HFF-Myc (cell line): ENCODE data around the gene SPTBN1.

Experiments used
- DNase-seq: peaks from one replicate; pipeline ENCODE4 v3.0.0-alpha.2; 2011; ENCODE audit warnings: low read depth; ENCODE audit errors: extremely low read depth
- H3K4me3 ChIP-seq: replicated peaks from 2 replicates; pipeline ENCODE4 v1.5.1; 2011; ENCODE audit warnings: low read depth, mild to moderate bottlenecking, control low read depth, low read length
- TF ChIP-seq, protein P1 (sequence below): IDR thresholded peaks from 2 replicates; pipeline ENCODE4 v1.5.1; 2012; ENCODE audit warnings: mild to moderate bottlenecking, low read depth, low read length, control low read depth; ENCODE audit errors: missing control alignments

The SPTBN1 gene

GRCh38 chr2:54574860-54575247, 118.7 kb downstream of the SPTBN1 start:
- H3K4me3 ChIP-seq, result no peak overlapping the region
- TF ChIP-seq, protein P1, sequence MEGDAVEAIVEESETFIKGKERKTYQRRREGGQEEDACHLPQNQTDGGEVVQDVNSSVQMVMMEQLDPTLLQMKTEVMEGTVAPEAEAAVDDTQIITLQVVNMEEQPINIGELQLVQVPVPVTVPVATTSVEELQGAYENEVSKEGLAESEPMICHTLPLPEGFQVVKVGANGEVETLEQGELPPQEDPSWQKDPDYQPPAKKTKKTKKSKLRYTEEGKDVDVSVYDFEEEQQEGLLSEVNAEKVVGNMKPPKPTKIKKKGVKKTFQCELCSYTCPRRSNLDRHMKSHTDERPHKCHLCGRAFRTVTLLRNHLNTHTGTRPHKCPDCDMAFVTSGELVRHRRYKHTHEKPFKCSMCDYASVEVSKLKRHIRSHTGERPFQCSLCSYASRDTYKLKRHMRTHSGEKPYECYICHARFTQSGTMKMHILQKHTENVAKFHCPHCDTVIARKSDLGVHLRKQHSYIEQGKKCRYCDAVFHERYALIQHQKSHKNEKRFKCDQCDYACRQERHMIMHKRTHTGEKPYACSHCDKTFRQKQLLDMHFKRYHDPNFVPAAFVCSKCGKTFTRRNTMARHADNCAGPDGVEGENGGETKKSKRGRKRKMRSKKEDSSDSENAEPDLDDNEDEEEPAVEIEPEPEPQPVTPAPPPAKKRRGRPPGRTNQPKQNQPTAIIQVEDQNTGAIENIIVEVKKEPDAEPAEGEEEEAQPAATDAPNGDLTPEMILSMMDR, result no peak
- DNase-seq, result no peak

GRCh38 chr2:54575379-54575888, 119.3 kb downstream of the SPTBN1 start:
- no peak overlapping the region for H3K4me3 ChIP-seq
- DNase-seq, result no peak
- TF ChIP-seq, protein P1, result no peak

GRCh38 chr2:54577035-54577434, 120.9 kb downstream of the SPTBN1 start:
- no peak overlapping the region for H3K4me3 ChIP-seq
- TF ChIP-seq, protein P1, result no peak
- no peak for DNase-seq

DNA sequence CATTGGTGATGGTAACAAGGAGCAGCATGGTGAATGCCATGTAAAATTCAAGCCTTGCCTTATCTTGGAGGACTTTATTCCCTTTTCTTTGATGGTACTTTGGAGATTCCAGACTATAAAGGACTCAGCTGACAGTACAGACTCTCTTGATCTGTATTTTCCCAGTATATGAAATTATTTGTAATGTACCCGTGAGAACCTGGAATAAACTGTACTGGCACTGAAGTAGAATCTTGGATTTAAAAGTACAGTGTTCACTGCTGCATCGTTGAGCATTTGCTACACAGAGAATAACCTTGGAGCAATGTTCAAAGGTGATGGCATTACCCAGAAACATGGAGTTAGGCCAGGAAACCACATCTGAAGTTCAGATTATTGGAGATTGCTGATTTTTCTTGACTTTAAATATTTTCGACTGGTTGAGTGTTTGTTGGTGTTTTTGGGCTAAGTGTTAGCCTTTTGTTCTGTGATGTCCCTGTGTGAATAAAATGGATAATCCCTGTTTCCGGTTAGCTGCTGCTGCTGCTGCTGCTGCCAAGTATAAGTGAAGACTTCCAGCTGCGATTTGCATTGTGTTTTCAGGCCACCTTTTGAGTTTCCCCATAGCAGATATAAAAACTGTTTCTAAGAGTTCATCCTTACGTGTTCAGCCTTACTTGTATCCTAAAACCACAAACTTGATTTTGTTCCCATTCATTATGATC, 122.0 kb downstream of the SPTBN1 start:
- no peak overlapping the region for H3K4me3 ChIP-seq
- no peak for DNase-seq
- TF ChIP-seq, protein P1, result no peak

DNA sequence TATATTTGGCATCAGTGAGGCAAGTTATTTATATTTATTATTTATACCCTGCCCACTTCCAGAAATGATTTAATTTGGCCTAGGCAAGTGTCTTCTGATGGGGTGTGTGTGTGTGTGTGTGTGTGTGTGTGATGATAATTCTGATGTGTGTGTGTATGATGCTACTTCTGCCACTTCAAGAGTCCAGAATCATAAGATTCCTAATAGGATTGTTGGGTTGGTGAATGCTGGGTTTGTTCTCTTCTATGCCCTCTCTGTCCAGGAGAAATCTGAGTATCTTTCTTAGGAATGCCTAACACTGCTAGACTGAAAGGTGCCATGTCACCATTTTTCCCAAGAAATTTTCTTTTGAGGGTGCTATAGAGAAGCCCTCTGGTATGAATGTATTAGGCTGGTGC, 122.5 kb downstream of the SPTBN1 start:
- DNase-seq, result no peak
- TF ChIP-seq, protein P1, result no peak
- H3K4me3 ChIP-seq, result no peak overlapping the region

- H3K4me3 ChIP-seq, result no peak overlapping the region
- DNase-seq, result no peak
- TF ChIP-seq, protein P1, result no peak
These were observed 123.0 kb downstream of the SPTBN1 start for GRCh38 chr2:54579061-54579681.
